Testis (tissue), 2 donors: ENCODE data around the gene POLD2.

Experiments used
- POLR2A ChIP-seq: fragments of 450-650 bp; IDR thresholded peaks from one replicate; pipeline ENCODE4 v1.6.1; 2017; ENCODE audit warnings: antibody characterized with exemption, mild to moderate bottlenecking, moderate library complexity
- TF ChIP-seq, protein P1 (sequence below), 3 experiments: fragments of 450-650 bp in 2 of 3; fragments of 200-600 bp in 1 of 3; sonication (generic) in 1 of 3; IDR thresholded peaks; one replicate each; pipeline ENCODE4 v1.5.1; 2016 to 2019; ENCODE audit warnings: antibody characterized with exemption in 3 of 3, mild to moderate bottlenecking in 2 of 3, moderate library complexity in 1 of 3

- TF ChIP-seq, protein P1, sequence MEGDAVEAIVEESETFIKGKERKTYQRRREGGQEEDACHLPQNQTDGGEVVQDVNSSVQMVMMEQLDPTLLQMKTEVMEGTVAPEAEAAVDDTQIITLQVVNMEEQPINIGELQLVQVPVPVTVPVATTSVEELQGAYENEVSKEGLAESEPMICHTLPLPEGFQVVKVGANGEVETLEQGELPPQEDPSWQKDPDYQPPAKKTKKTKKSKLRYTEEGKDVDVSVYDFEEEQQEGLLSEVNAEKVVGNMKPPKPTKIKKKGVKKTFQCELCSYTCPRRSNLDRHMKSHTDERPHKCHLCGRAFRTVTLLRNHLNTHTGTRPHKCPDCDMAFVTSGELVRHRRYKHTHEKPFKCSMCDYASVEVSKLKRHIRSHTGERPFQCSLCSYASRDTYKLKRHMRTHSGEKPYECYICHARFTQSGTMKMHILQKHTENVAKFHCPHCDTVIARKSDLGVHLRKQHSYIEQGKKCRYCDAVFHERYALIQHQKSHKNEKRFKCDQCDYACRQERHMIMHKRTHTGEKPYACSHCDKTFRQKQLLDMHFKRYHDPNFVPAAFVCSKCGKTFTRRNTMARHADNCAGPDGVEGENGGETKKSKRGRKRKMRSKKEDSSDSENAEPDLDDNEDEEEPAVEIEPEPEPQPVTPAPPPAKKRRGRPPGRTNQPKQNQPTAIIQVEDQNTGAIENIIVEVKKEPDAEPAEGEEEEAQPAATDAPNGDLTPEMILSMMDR (IDR thresholded peaks at IDR 0.05), result no peak
- no peak for TF ChIP-seq POLR2A
Observed at GRCh38 chr7:44099669-44100068, 23.7 kb downstream of the POLD2 start.
